Activated CD4-positive, alpha-beta T cell treated with anti-CD3 and anti-CD28 coated beads, Interleukin-2, Interleukin-6, amounts not matched to agents 100 ng/mL and 50 ng/mL, durations not matched to agents 16 hours and 8 hours (primary cell): ENCODE results near the gene TNNT2.

Source experiments
- DNase-seq: peaks from one replicate; pipeline ENCODE4 v3.0.0-alpha.2; 2020

TNNT2 gene

GRCh38 chr1:201376107-201376463 lies 1.4 kb downstream of the TNNT2 start:
- no peak for DNase-seq

- no peak for DNase-seq
Observed at GRCh38 chr1:201375169-201375568, 2.3 kb downstream of the TNNT2 start.

- DNase-seq, result no peak
Observed at GRCh38 chr1:201374364-201374763, 3.1 kb downstream of the TNNT2 start.

- DNase-seq, result no peak
Observed at GRCh38 chr1:201371792-201372191, 5.7 kb downstream of the TNNT2 start.

GRCh38 chr1:201371276-201371675 lies 6.2 kb downstream of the TNNT2 start:
- DNase-seq, result no peak

- no peak for DNase-seq
Observed at GRCh38 chr1:201370500-201370899, 7.0 kb downstream of the TNNT2 start.

- no peak for DNase-seq
Observed at GRCh38 chr1:201369209-201369608, 8.3 kb downstream of the TNNT2 start.

- no peak for DNase-seq
Observed at GRCh38 chr1:201366696-201367095, 10.8 kb downstream of the TNNT2 start.

- DNase-seq, result no peak
Observed at GRCh38 chr1:201365251-201365650, 12.2 kb downstream of the TNNT2 start.

- no peak for DNase-seq
Observed at GRCh38 chr1:201364808-201365105, 12.7 kb downstream of the TNNT2 start.

GRCh38 chr1:201363467-201363866 lies 14.0 kb downstream of the TNNT2 start:
- no peak for DNase-seq

GRCh38 chr1:201362906-201363305 lies 14.6 kb downstream of the TNNT2 start:
- no peak for DNase-seq

GRCh38 chr1:201361652-201362504 lies 15.6 kb downstream of the TNNT2 start:
- DNase-seq, result peak; percentile 40

- DNase-seq, result no peak
Observed at GRCh38 chr1:201360901-201361651, 16.4 kb downstream of the TNNT2 start.

GRCh38 chr1:201360486-201360885 lies 17.0 kb downstream of the TNNT2 start:
- no peak for DNase-seq

GRCh38 chr1:201359873-201360210 lies 17.6 kb downstream of the TNNT2 start:
- DNase-seq, result no peak

- DNase-seq, result no peak
Observed at GRCh38 chr1:201359031-201359872, 18.2 kb downstream of the TNNT2 start.

- no peak for DNase-seq
Observed at GRCh38 chr1:201358596-201358995, 18.9 kb downstream of the TNNT2 start.

GRCh38 chr1:201357636-201358348 lies 19.7 kb downstream of the TNNT2 start:
- DNase-seq, result no peak

GRCh38 chr1:201357211-201357610 lies 20.3 kb downstream of the TNNT2 start:
- DNase-seq, result no peak

- no peak for DNase-seq
Observed at GRCh38 chr1:201356701-201357100, 20.8 kb downstream of the TNNT2 start.

- DNase-seq, result no peak
Observed at GRCh38 chr1:201356236-201356635, 21.2 kb downstream of the TNNT2 start.

GRCh38 chr1:201355471-201355870 lies 22.0 kb downstream of the TNNT2 start:
- no peak for DNase-seq
